Loucy (cell line): Measurements from ENCODE around the gene STXBP6.

ENCODE experiments used
- H2AFZ ChIP-seq: fragments of 200-600 bp; sonication (generic); 2 replicates; pipeline ENCODE4 v1.6.0; 2016; ENCODE audit warnings: antibody characterized with exemption, mild to moderate bottlenecking, low read length, moderate library complexity
- H3F3A ChIP-seq: fragments of 200-600 bp; 2 replicates; pipeline ENCODE4 v1.6.0; 2016; ENCODE audit warnings: antibody characterized with exemption, low read depth, mild to moderate bottlenecking
- H3K27me3 ChIP-seq: fragments of 200-600 bp; sonication (generic); 2 replicates; pipeline ENCODE4 v1.6.1; 2014; ENCODE audit warnings: low read length, mild to moderate bottlenecking; ENCODE audit not compliant: insufficient read depth, poor library complexity, severe bottlenecking
- H3K36me3 ChIP-seq: fragments of 200-600 bp; sonication (generic); 2 replicates; pipeline ENCODE4 v1.6.1; 2016; ENCODE audit warnings: low read length; ENCODE audit not compliant: insufficient read depth
- H3K4me1 ChIP-seq: fragments of 200-600 bp; sonication (generic); 2 replicates; pipeline ENCODE4 v1.5.1; 2014; ENCODE audit warnings: low read length, mild to moderate bottlenecking; ENCODE audit not compliant: insufficient read depth, poor library complexity, severe bottlenecking
- H3K4me2 ChIP-seq: fragments of 200-600 bp; sonication (generic); 2 replicates; pipeline ENCODE4 v1.6.0; 2014; ENCODE audit warnings: antibody characterized with exemption, low read length, low read depth, mild to moderate bottlenecking; ENCODE audit not compliant: poor library complexity, severe bottlenecking
- H3K4me3 ChIP-seq: fragments of 200-600 bp; sonication (generic); 2 replicates; pipeline ENCODE4 v1.5.1; 2014; ENCODE audit warnings: low read length, mild to moderate bottlenecking, mixed read lengths; ENCODE audit not compliant: poor library complexity, severe bottlenecking
- H3K79me2 ChIP-seq: fragments of 200-600 bp; sonication (generic); 2 replicates; pipeline ENCODE4 v1.6.1; 2014; ENCODE audit warnings: low read length; ENCODE audit not compliant: insufficient read depth
- H3K9ac ChIP-seq: fragments of 200-600 bp; sonication (generic); 2 replicates; pipeline ENCODE4 v1.6.0; 2014; ENCODE audit warnings: mild to moderate bottlenecking, low read depth, low read length, moderate library complexity; ENCODE audit not compliant: poor library complexity, severe bottlenecking
- H3K9me2 ChIP-seq: fragments of 200-600 bp; sonication (generic); replicated peaks from 2 replicates; pipeline ENCODE4 v1.6.1; 2016; ENCODE audit warnings: low read depth, low read length, mixed read lengths
- H3K9me3 ChIP-seq: fragments of 200-600 bp; sonication (generic); 2 replicates; pipeline ENCODE4 v1.6.1; 2014; ENCODE audit warnings: mild to moderate bottlenecking, antibody characterized with exemption, low read length, low read depth; ENCODE audit not compliant: insufficient read depth
- H4K20me1 ChIP-seq: fragments of 200-600 bp; sonication (generic); 2 replicates; pipeline ENCODE4 v1.6.0; 2014; ENCODE audit warnings: antibody characterized with exemption, low read length, mild to moderate bottlenecking; ENCODE audit not compliant: insufficient read depth, poor library complexity, severe bottlenecking
- CTCF ChIP-seq: fragments of 200-600 bp; sonication (generic); conservative IDR thresholded peaks from 2 replicates; pipeline ENCODE4 v1.5.1; 2014; ENCODE audit warnings: mild to moderate bottlenecking, antibody characterized with exemption, low read length
- EZH2phosphoT487 ChIP-seq: fragments of 200-600 bp; IDR thresholded peaks from 2 replicates; pipeline ENCODE4 v1.6.1; 2018; ENCODE audit warnings: antibody characterized with exemption, mild to moderate bottlenecking, moderate library complexity, borderline replicate concordance

Gene STXBP6

GRCh38 chr14:24909523-24910302, 140.2 kb downstream of the STXBP6 start:
- no peaks in the 10 kb centered on the region for H4K20me1 ChIP-seq
- peaks cover 13% of the 10 kb centered on the region for H3K4me1 ChIP-seq
- H3K9me3 ChIP-seq = no peaks in the 10 kb centered on the region
- H3K4me2 ChIP-seq = no peak overlapping the region
- no peaks in the 10 kb centered on the region for H3K79me2 ChIP-seq
- H3K36me3 ChIP-seq = no peaks in the 10 kb centered on the region
- H2AFZ ChIP-seq = no peak overlapping the region
- no peaks in the 10 kb centered on the region for H3K27me3 ChIP-seq
- H3K9me2 ChIP-seq = no peaks in the 10 kb centered on the region
- H3K9ac ChIP-seq = no peak overlapping the region
- no peak overlapping the region for H3K4me3 ChIP-seq
- H3F3A ChIP-seq = no peaks in the 10 kb centered on the region
- TF ChIP-seq EZH2phosphoT487 (no peak), CTCF (no peak)

DNA sequence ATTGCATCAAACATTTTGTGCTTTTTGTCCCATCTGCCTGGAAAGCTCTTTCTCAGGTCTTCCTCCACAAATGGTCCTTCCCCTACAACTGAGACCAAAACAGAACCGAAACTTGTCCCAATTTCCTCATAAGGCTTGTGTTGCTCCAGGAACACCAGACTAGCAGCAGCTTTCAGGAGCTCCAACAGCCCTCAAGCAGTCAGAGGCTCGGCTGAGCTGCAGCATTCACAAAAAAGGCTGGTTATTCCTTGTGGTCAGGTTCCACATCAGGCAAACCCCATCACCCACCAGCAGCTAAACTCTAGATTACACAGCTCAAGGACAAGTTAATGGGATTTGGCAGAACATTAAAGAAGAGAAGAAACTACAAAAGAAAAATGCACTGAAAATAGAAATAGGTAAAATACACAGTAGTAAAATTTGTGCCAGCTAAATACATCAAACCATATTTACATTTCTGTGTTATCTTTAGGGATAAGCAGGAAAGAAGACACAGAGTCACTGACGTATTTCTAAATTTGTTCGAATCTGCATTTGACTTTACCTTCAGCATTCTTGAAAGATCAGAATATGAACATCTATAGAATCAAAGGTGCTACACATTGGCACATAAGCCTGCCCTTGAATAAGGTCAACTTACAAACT, 141.2 kb downstream of the STXBP6 start:
- Histone ChIP-seq H3K9ac (no peak overlapping the region), H3K79me2 (no peaks in the 10 kb centered on the region), H4K20me1 (no peaks in the 10 kb centered on the region), H3K4me2 (no peak overlapping the region), H3K27me3 (no peaks in the 10 kb centered on the region), H3K9me3 (no peaks in the 10 kb centered on the region), H3K4me3 (no peak overlapping the region), H2AFZ (no peak overlapping the region), H3K4me1 (peaks cover 10% of the 10 kb centered on the region), H3K36me3 (no peaks in the 10 kb centered on the region), H3K9me2 (no peaks in the 10 kb centered on the region), H3F3A (no peaks in the 10 kb centered on the region)
- TF ChIP-seq EZH2phosphoT487 = no peak
- TF ChIP-seq CTCF = no peak

- Histone ChIP-seq H3K4me2 (no peak overlapping the region), H3F3A (no peaks in the 10 kb centered on the region), H2AFZ (no peak overlapping the region), H3K9ac (no peak overlapping the region), H3K9me3 (no peaks in the 10 kb centered on the region), H3K9me2 (no peaks in the 10 kb centered on the region), H3K4me1 (no peaks in the 10 kb centered on the region), H3K27me3 (no peaks in the 10 kb centered on the region), H4K20me1 (no peaks in the 10 kb centered on the region), H3K36me3 (no peaks in the 10 kb centered on the region), H3K4me3 (no peak overlapping the region), H3K79me2 (no peaks in the 10 kb centered on the region)
- TF ChIP-seq CTCF = no peak
- no peak for TF ChIP-seq EZH2phosphoT487
Observed at GRCh38 chr14:24904533-24904932, 145.4 kb downstream of the STXBP6 start.
